ENCODE results near the gene STX2. TPM values are rescaled to one million over a fixed set of nuclear protein-coding genes. Genes with fewer than 3 reads are reported as not detected.

Gene STX2
- polyA plus RNA-seq, 1 donor from 2014 or later = 67.0 TPM

GRCh38 chr12:130819681-130820080, 19.4 kb downstream of the STX2 start:
- Histone ChIP-seq H3K9me3 (ENCODE audit: low read length) (no peaks in the 10 kb centered on the region), H3K4me2 (ENCODE audit: low read length) (no peak overlapping the region), H4K20me1 (ENCODE audit: insufficient read depth) (no peaks in the 10 kb centered on the region), H3K9ac (ENCODE audit: low read length) (no peak overlapping the region), H3K9me2 (ENCODE audit: insufficient read depth, low read length) (no peaks in the 10 kb centered on the region), H3K79me2 (replicated peaks; ENCODE audit: insufficient read depth, low read length) (no peaks in the 10 kb centered on the region), H2AFZ (ENCODE audit: low read depth, low read length) (no peak overlapping the region), H3K27me3 (ENCODE audit: insufficient read depth, low read depth, low read length) (no peaks in the 10 kb centered on the region), H3K27ac (ENCODE audit: low read length) (no peak overlapping the region), H3F3A (ENCODE audit: insufficient read depth, low read length, poor library complexity, severe bottlenecking) (no peaks in the 10 kb centered on the region), H3K36me3 (ENCODE audit: insufficient read depth, low read length) (peaks cover 8% of the 10 kb centered on the region), H3K4me3 (ENCODE audit: low read length) (no peak overlapping the region)
- TF ChIP-seq EP300 (conservative IDR thresholded peaks at IDR 0.05; ENCODE audit: poor library complexity, severe bottlenecking) (no peak), REST (IDR thresholded peaks at IDR 0.05; ENCODE audit: borderline replicate concordance) (no peak), EZH2 (IDR thresholded peaks at IDR 0.05; ENCODE audit: borderline replicate concordance, insufficient read depth, low read length, poor library complexity, severe bottlenecking) (no peak), POLR2AphosphoS5 (IDR thresholded peaks at IDR 0.05) (no peak), MXI1 (conservative IDR thresholded peaks at IDR 0.05; ENCODE audit: poor library complexity, severe bottlenecking) (no peak), CTCF (IDR thresholded peaks at IDR 0.05; ENCODE audit: poor library complexity, severe bottlenecking) (no peak), TAF1 (IDR thresholded peaks at IDR 0.05; ENCODE audit: low read depth) (no peak), RAD21 (conservative IDR thresholded peaks at IDR 0.05) (no peak), SMC3 (conservative IDR thresholded peaks at IDR 0.05; ENCODE audit: poor library complexity) (no peak)

- TF ChIP-seq REST (IDR thresholded peaks at IDR 0.05; ENCODE audit: borderline replicate concordance) (no peak), MXI1 (conservative IDR thresholded peaks at IDR 0.05; ENCODE audit: poor library complexity, severe bottlenecking) (no peak), CTCF (IDR thresholded peaks at IDR 0.05; ENCODE audit: poor library complexity, severe bottlenecking) (peak; percentile 48), SMC3 (conservative IDR thresholded peaks at IDR 0.05; ENCODE audit: poor library complexity) (no peak), TAF1 (IDR thresholded peaks at IDR 0.05; ENCODE audit: low read depth) (no peak), POLR2AphosphoS5 (IDR thresholded peaks at IDR 0.05) (no peak), EZH2 (IDR thresholded peaks at IDR 0.05; ENCODE audit: borderline replicate concordance, insufficient read depth, low read length, poor library complexity, severe bottlenecking) (no peak), RAD21 (conservative IDR thresholded peaks at IDR 0.05) (peak; percentile 21), EP300 (conservative IDR thresholded peaks at IDR 0.05; ENCODE audit: poor library complexity, severe bottlenecking) (no peak)
- Histone ChIP-seq H3K9me3 (ENCODE audit: low read length) (no peaks in the 10 kb centered on the region), H3K36me3 (ENCODE audit: insufficient read depth, low read length) (peaks cover 8% of the 10 kb centered on the region), H3K27me3 (ENCODE audit: insufficient read depth, low read depth, low read length) (no peaks in the 10 kb centered on the region), H3K27ac (ENCODE audit: low read length) (no peak overlapping the region), H3K9me2 (ENCODE audit: insufficient read depth, low read length) (no peaks in the 10 kb centered on the region), H3K4me2 (ENCODE audit: low read length) (no peak overlapping the region), H3K9ac (ENCODE audit: low read length) (no peak overlapping the region), H3K4me3 (ENCODE audit: low read length) (no peak overlapping the region), H4K20me1 (ENCODE audit: insufficient read depth) (no peaks in the 10 kb centered on the region), H3F3A (ENCODE audit: insufficient read depth, low read length, poor library complexity, severe bottlenecking) (no peaks in the 10 kb centered on the region), H2AFZ (ENCODE audit: low read depth, low read length) (no peak overlapping the region), H3K79me2 (replicated peaks; ENCODE audit: insufficient read depth, low read length) (no peaks in the 10 kb centered on the region)
Measured at GRCh38 chr12:130818635-130819576, 20.1 kb downstream of the STX2 start.
